ENCODE results near the gene HOXC12. TPM values are rescaled to one million over a fixed set of nuclear protein-coding genes. Genes with fewer than 3 reads are reported as not detected.

HOXC12 gene
- total and polyA plus RNA-seq, 2 donors (not counting 1 experiment from before 2014, with no cell fraction given): not detected

GRCh38 chr12:53978477-53979356, 24.0 kb downstream of the HOXC12 start:
- intact Hi-C loops (cut with micrococcal nuclease): loop anchor here (5.0 kb wide), 1 partner anchor 34 kb away; no protein-coding TSS in a partner anchor
- H3K4me3 Mint-ChIP-seq: no peak overlapping the region
- Histone ChIP-seq H3K9me3 (ENCODE audit: control extremely low read depth in 1 of 3, control insufficient read depth in 2 of 3, insufficient read depth in 1 of 3, low read length in 2 of 3) (peaks cover 0 to 78% (median 10%) of the 10 kb centered on the region in 3 donors), H4K20me1 (ENCODE audit: control insufficient read depth, insufficient read depth, low read length, poor library complexity, severe bottlenecking) (no peaks in the 10 kb centered on the region), H2AFZ (ENCODE audit: insufficient read depth, low read depth, low read length, poor library complexity, severe bottlenecking) (no peak overlapping the region), H3K27me3 (replicated peaks in 1 of 4; ENCODE audit: control extremely low read depth in 1 of 4, control insufficient read depth in 3 of 4, insufficient read depth in 4 of 4, low read length in 3 of 4) (peaks cover 0 to 97% (median 86%) of the 10 kb centered on the region in 4 experiments), H3K4me1 (ENCODE audit: control insufficient read depth in 2 of 2, insufficient read depth in 2 of 2, low read length in 2 of 2) (peaks cover 25 to 35% of the 10 kb centered on the region in 2 donors), H3K9ac (ENCODE audit: low read length) (no peak overlapping the region), H3K4me2 (replicated peaks; ENCODE audit: low read depth, low read length, poor library complexity, severe bottlenecking) (no peak overlapping the region), H3K27ac (ENCODE audit: low read length in 2 of 2) (no peak overlapping the region), H3K4me3 (ENCODE audit: control extremely low read depth in 1 of 5, extremely low read depth in 1 of 5, insufficient read depth in 1 of 5, low read depth in 2 of 5, low read length in 4 of 5) (no peak overlapping the region), H3K79me2 (ENCODE audit: control insufficient read depth, insufficient read depth, low read length) (no peaks in the 10 kb centered on the region), H3K36me3 (replicated peaks in 1 of 2; ENCODE audit: control extremely low read depth in 1 of 2, control insufficient read depth in 1 of 2, extremely low read depth in 1 of 2, insufficient read depth in 2 of 2, low read length in 1 of 2) (no peaks in the 10 kb centered on the region)
- ChIA-PET POLR2A (no interaction called here), CTCF (interaction anchor here (1.3 kb wide), 1 partner anchor 236 kb away, joined by 3 read pairs; no protein-coding TSS in a partner anchor)
- no peak for DNase-seq
- peaks cover 84% of the 10 kb centered on the region for H3K27me3 Mint-ChIP-seq
- WGBS (ENCODE audit: insufficient coverage): 30% methylated on average over 5 of the region's 15 CpGs
- H3K4me1 Mint-ChIP-seq: peaks cover 15% of the 10 kb centered on the region
- no peak overlapping the region for H3K27ac Mint-ChIP-seq
- no peaks in the 10 kb centered on the region for H3K9me3 Mint-ChIP-seq (ENCODE audit: insufficient read depth)
- TF ChIP-seq EZH2 (IDR thresholded peaks at IDR 0.05; ENCODE audit: borderline replicate concordance, insufficient read depth, low read depth, low read length, poor library complexity, severe bottlenecking): no peak
- no peak for TF ChIP-seq CTCF (IDR thresholded peaks at IDR 0.05)
- ATAC-seq (ENCODE audit: low read depth): no peak
